ENCODE measurements around the gene PALD1.

DNA sequence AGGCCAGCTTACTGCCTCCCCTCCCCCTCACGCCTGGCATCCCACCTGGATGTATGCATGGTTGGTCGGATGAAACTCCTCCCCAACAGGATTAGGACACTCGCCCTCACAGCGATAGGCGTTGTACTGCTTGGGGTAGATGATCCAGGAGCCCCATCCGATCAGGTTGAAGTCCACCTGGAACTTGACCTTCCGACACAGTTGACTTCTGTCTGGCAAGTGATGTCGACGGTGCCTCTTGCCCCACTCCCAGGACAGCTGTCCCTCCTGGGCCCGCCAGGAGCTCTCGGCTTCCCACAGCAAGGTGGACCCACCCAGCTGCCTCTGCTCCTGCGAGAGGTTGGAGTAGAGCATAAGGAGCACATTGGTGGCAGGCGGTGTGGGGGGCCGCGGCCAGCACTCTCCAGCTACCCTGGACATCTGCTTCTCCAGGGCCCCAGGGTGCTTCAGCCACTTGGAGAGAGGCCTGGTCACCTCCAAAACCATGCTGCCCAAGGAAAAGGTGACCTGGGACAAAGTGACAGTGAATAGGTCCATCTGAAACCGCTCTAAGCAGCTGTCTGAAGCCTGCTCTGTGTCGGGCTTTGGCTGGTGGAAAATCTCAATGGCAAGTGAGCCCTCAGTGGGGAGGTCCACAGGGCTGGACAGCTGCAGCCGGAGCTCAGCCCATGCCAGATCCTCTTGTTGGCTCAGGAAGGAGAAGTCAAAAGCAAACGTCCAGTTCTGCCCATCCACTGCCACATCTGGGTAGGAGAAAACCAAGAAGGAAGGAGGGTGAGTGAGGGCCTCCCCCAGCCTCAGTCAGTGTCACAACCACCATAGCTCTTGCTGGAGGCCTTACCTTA is 43.1 kb upstream of the PALD1 start:
- TF ChIP-seq, protein P1, sequence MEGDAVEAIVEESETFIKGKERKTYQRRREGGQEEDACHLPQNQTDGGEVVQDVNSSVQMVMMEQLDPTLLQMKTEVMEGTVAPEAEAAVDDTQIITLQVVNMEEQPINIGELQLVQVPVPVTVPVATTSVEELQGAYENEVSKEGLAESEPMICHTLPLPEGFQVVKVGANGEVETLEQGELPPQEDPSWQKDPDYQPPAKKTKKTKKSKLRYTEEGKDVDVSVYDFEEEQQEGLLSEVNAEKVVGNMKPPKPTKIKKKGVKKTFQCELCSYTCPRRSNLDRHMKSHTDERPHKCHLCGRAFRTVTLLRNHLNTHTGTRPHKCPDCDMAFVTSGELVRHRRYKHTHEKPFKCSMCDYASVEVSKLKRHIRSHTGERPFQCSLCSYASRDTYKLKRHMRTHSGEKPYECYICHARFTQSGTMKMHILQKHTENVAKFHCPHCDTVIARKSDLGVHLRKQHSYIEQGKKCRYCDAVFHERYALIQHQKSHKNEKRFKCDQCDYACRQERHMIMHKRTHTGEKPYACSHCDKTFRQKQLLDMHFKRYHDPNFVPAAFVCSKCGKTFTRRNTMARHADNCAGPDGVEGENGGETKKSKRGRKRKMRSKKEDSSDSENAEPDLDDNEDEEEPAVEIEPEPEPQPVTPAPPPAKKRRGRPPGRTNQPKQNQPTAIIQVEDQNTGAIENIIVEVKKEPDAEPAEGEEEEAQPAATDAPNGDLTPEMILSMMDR (IDR thresholded peaks at IDR 0.05), result no peak
- no peak for TF ChIP-seq POLR2A (IDR thresholded peaks at IDR 0.05)

All from suprapubic skin (tissue), 3 donors.